ENCODE data around the gene SNRNP25. TPM values are rescaled to one million over a fixed set of nuclear protein-coding genes. Genes with fewer than 3 reads are reported as not detected.
"Not testable (repeated sequence)": the region's sequence is repeated elsewhere in the genome, so short reads cannot be mapped to it uniquely, and the experiment has no call there.

Gene SNRNP25
- total RNA-seq: 10 to 100 TPM; 14.1 to 50.6 (median 33.1) TPM

GRCh38 chr16:53346-54236 is at the start of gene SNRNP25, which contains the start of gene POLR3K:
Gene SNRNP25, plus strand, starts transcription at chr16:53828. Its CDS starts 189 bp downstream, at chr16:54017.
Gene POLR3K, minus strand, starts transcription at chr16:53608. Its CDS starts 22 bp downstream, at chr16:53586.
- 0 to 7% (median 0%) methylated on average over 1 to 6 of the region's 91 CpGs; no CpG with 5 or more reads in 5 of the 10 experiments for WGBS, 10 experiments
- peak; percentile 91 to 98 (median 97) for ATAC-seq (replicated peaks in 6 of 8)
- Histone ChIP-seq H3K4me3 (peak within 1 kb of the TSS; percentile 54 to 94 (median 80)), H3K27ac (peak within 1 kb of the TSS; percentile 8 to 21), H3K4me1 (replicated peaks in 1 of 2) (peaks cover 4 to 5% of the 10 kb centered on the region in 2 donors)
- in situ Hi-C loops (cut with MboI; ENCODE audit: low pct_unique_long_range_greater_than_20kb in 2 of 9, low sequenced_read_pairs in 9 of 9, unreplicated experiment in 9 of 9): no loop called here

- WGBS, 10 experiments: 0 to 100% (median 83%) methylated on average over 1 to 12 of the region's 48 CpGs; no CpG with 5 or more reads in 3 of the 10 experiments
- Histone ChIP-seq H3K4me1 (replicated peaks in 1 of 2) (no peaks in the 10 kb centered on the region), H3K27ac (no peak overlapping the region), H3K4me3 (no peak overlapping the region)
- peak in 7 of 8 experiments; percentile 66 to 99 (median 95) for ATAC-seq (replicated peaks in 6 of 8)
- in situ Hi-C loops (cut with MboI; ENCODE audit: low pct_unique_long_range_greater_than_20kb in 2 of 9, low sequenced_read_pairs in 9 of 9, unreplicated experiment in 9 of 9): no loop called here
Observed at GRCh38 chr16:9903-10665, 43.5 kb upstream of the SNRNP25 start.

- in situ Hi-C loops (cut with MboI; ENCODE audit: low pct_unique_long_range_greater_than_20kb in 2 of 9, low sequenced_read_pairs in 9 of 9, unreplicated experiment in 9 of 9); H3K4me1 ChIP-seq (replicated peaks in 1 of 2); H3K27ac ChIP-seq; H3K4me3 ChIP-seq: not testable (repeated sequence)
- ATAC-seq (replicated peaks in 6 of 8): peak in 5 of 8 experiments; percentile 58 to 82 (median 71)
- WGBS, 10 experiments: no CpG with 5 or more reads among the region's 27 CpGs
Observed at GRCh38 chr16:10772-11171, 42.9 kb upstream of the SNRNP25 start.

- H3K27ac ChIP-seq; H3K4me1 ChIP-seq (replicated peaks in 1 of 2); ATAC-seq (replicated peaks in 6 of 8); in situ Hi-C loops (cut with MboI; ENCODE audit: low pct_unique_long_range_greater_than_20kb in 2 of 9, low sequenced_read_pairs in 9 of 9, unreplicated experiment in 9 of 9); H3K4me3 ChIP-seq: not testable (repeated sequence)
- no CpG with 5 or more reads among the region's 20 CpGs for WGBS, 10 experiments
Observed at GRCh38 chr16:17062-17765, 36.4 kb upstream of the SNRNP25 start.

- H3K4me1 ChIP-seq (replicated peaks in 1 of 2); ATAC-seq (replicated peaks in 6 of 8); H3K4me3 ChIP-seq; H3K27ac ChIP-seq; in situ Hi-C loops (cut with MboI; ENCODE audit: low pct_unique_long_range_greater_than_20kb in 2 of 9, low sequenced_read_pairs in 9 of 9, unreplicated experiment in 9 of 9): not testable (repeated sequence)
- WGBS, 10 experiments: 65% methylated on average over 4 of the region's 12 CpGs; no CpG with 5 or more reads in 9 of the 10 experiments
Observed at GRCh38 chr16:20886-21285, 32.7 kb upstream of the SNRNP25 start.

- ATAC-seq (replicated peaks in 6 of 8); H3K27ac ChIP-seq; in situ Hi-C loops (cut with MboI; ENCODE audit: low pct_unique_long_range_greater_than_20kb in 2 of 9, low sequenced_read_pairs in 9 of 9, unreplicated experiment in 9 of 9); H3K4me1 ChIP-seq (replicated peaks in 1 of 2); H3K4me3 ChIP-seq: not testable (repeated sequence)
- WGBS, 10 experiments: no CpG with 5 or more reads among the region's 22 CpGs
Observed at GRCh38 chr16:24151-24550, 29.5 kb upstream of the SNRNP25 start.

GRCh38 chr16:25926-26348 is 27.7 kb upstream of the SNRNP25 start:
- H3K4me3 ChIP-seq; H3K4me1 ChIP-seq (replicated peaks in 1 of 2); ATAC-seq (replicated peaks in 6 of 8); in situ Hi-C loops (cut with MboI; ENCODE audit: low pct_unique_long_range_greater_than_20kb in 2 of 9, low sequenced_read_pairs in 9 of 9, unreplicated experiment in 9 of 9); H3K27ac ChIP-seq: not testable (repeated sequence)
- WGBS, 10 experiments: no CpG with 5 or more reads among the region's 5 CpGs

GRCh38 chr16:30627-31026 is 23.0 kb upstream of the SNRNP25 start:
- H3K27ac ChIP-seq; in situ Hi-C loops (cut with MboI; ENCODE audit: low pct_unique_long_range_greater_than_20kb in 2 of 9, low sequenced_read_pairs in 9 of 9, unreplicated experiment in 9 of 9); ATAC-seq (replicated peaks in 6 of 8); H3K4me3 ChIP-seq: not testable (repeated sequence)
- peaks cover 16 to 18% of the 10 kb centered on the region in 2 donors for H3K4me1 ChIP-seq (replicated peaks in 1 of 2)
- no CpG with 5 or more reads among the region's 7 CpGs for WGBS, 10 experiments

- peak in 4 of 8 experiments; percentile 8 to 20 (median 11) for ATAC-seq (replicated peaks in 6 of 8)
- peaks cover 16 to 18% of the 10 kb centered on the region in 2 donors for H3K4me1 ChIP-seq (replicated peaks in 1 of 2)
- H3K27ac ChIP-seq; H3K4me3 ChIP-seq; in situ Hi-C loops (cut with MboI; ENCODE audit: low pct_unique_long_range_greater_than_20kb in 2 of 9, low sequenced_read_pairs in 9 of 9, unreplicated experiment in 9 of 9): not testable (repeated sequence)
- no CpG with 5 or more reads among the region's 8 CpGs for WGBS, 10 experiments
Observed at GRCh38 chr16:33154-33876, 20.3 kb upstream of the SNRNP25 start.

- peak in 4 of 8 experiments; percentile 13 to 40 (median 26) for ATAC-seq (replicated peaks in 6 of 8)
- WGBS, 10 experiments: 50 to 100% (median 80%) methylated on average over 1 to 12 of the region's 21 CpGs; no CpG with 5 or more reads in 3 of the 10 experiments
- Histone ChIP-seq H3K4me3 (no peak overlapping the region), H3K4me1 (replicated peaks in 1 of 2) (peaks cover 16 to 18% of the 10 kb centered on the region in 2 donors), H3K27ac (peak overlapping the region in 1 of 2 donors; percentile 33)
- in situ Hi-C loops (cut with MboI; ENCODE audit: low pct_unique_long_range_greater_than_20kb in 2 of 9, low sequenced_read_pairs in 9 of 9, unreplicated experiment in 9 of 9): no loop called here
Observed at GRCh38 chr16:33877-34647, 19.6 kb upstream of the SNRNP25 start.

- ATAC-seq (replicated peaks in 6 of 8): peak in 6 of 8 experiments; percentile 18 to 54 (median 40)
- no peak overlapping the region for H3K4me3 ChIP-seq
- peaks cover 16 to 18% of the 10 kb centered on the region in 2 donors for H3K4me1 ChIP-seq (replicated peaks in 1 of 2)
- no peak overlapping the region for H3K27ac ChIP-seq
- 0 to 67% (median 40%) methylated on average over 1 to 3 of the region's 6 CpGs; no CpG with 5 or more reads in 3 of the 10 experiments for WGBS, 10 experiments
- in situ Hi-C loops (cut with MboI; ENCODE audit: low pct_unique_long_range_greater_than_20kb in 2 of 9, low sequenced_read_pairs in 9 of 9, unreplicated experiment in 9 of 9): no loop called here
Observed at GRCh38 chr16:34648-34987, 19.0 kb upstream of the SNRNP25 start.
